ES-I3 (cell line): ENCODE data around the gene DIP2C.

Source experiments
- H3K36me3 ChIP-seq: 2 replicates; pipeline ENCODE4 v1.6.1; 2013; ENCODE audit warnings: mild to moderate bottlenecking, low read length, control low read depth, moderate library complexity; ENCODE audit not compliant: insufficient read depth
- H3K4me1 ChIP-seq: 2 replicates; pipeline ENCODE4 v1.6.1; 2013; ENCODE audit warnings: mild to moderate bottlenecking, control low read depth, low read length; ENCODE audit not compliant: insufficient read depth
- H3K9ac ChIP-seq: 2 replicates; pipeline ENCODE4 v1.6.1; 2013; ENCODE audit warnings: low read depth, mild to moderate bottlenecking, low read length, moderate library complexity
- H3K9me3 ChIP-seq: 2 replicates; pipeline ENCODE4 v1.6.1; 2013; ENCODE audit warnings: mild to moderate bottlenecking, low read length, moderate library complexity; ENCODE audit not compliant: control insufficient read depth, insufficient read depth

Gene DIP2C

DNA sequence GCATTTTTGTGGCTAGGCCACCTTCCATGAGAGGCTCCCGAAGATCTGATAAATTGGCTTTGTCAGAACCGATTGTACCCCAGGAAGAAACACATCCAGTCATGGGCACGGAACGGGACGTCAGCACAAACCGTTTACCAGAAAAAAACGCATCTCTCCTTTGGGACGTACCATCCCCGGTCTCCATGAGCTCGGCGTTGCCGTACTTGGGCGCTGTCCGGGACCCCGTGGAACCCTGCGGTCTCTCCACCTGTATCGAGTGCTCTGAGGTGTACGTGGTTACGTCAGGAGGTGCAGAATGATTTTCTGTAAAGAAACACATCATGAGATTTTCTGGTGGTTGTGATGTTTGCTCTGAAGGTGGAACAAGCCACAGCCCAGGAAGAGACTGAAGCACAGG, 270.6 kb downstream of the DIP2C start:
- Histone ChIP-seq H3K9ac (no peak overlapping the region), H3K36me3 (peaks cover 2% of the 10 kb centered on the region; the same call in 1 of the 2 replicates), H3K9me3 (no peaks in the 10 kb centered on the region), H3K4me1 (no peaks in the 10 kb centered on the region)

DNA sequence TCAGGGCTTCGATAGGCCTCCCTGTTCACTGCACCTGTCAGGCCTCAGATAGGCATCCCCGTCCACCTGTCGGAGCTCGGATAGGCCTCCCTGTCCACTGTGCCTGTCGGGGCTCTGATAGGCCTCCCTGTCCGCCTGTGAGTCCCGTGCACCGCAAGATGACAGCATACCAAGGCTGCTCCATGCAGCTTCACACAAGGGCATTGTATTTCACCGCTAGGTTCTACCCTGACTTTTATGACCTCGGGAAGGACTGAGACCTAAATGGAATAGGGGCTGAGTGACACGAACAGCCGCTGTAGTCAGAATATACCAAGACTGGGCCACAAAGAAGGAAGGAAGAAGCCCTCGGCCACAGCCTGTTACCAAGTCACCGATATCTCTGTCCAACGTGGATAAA, 271.2 kb downstream of the DIP2C start:
- Histone ChIP-seq H3K36me3 (peaks cover 2% of the 10 kb centered on the region; the same call in 1 of the 2 replicates), H3K4me1 (no peaks in the 10 kb centered on the region), H3K9me3 (no peaks in the 10 kb centered on the region), H3K9ac (no peak overlapping the region)

DNA sequence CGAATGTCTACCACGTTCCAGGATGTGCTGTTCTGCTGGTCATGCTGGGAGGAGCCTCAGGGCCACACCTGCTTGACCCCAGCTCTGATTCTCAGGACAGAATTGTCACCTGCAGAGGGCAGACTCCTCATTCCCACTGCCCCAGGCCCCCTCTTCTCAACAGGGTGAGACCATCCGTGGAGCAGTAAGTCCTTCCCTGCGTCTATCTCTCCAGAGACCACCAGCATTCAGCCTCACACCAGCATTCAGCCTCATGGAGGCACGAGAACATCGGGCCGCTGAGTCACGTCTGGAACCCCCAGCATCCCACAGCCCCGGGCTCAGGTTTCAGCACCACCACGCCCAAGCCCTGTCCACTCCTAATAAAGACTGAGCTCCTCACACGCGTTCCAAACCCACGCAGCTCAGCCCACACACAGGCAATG, 273.4 kb downstream of the DIP2C start:
- H3K9me3 ChIP-seq: no peaks in the 10 kb centered on the region
- H3K4me1 ChIP-seq: no peaks in the 10 kb centered on the region
- peaks cover 2% of the 10 kb centered on the region; the same call in 1 of the 2 replicates for H3K36me3 ChIP-seq
- H3K9ac ChIP-seq: no peak overlapping the region

DNA sequence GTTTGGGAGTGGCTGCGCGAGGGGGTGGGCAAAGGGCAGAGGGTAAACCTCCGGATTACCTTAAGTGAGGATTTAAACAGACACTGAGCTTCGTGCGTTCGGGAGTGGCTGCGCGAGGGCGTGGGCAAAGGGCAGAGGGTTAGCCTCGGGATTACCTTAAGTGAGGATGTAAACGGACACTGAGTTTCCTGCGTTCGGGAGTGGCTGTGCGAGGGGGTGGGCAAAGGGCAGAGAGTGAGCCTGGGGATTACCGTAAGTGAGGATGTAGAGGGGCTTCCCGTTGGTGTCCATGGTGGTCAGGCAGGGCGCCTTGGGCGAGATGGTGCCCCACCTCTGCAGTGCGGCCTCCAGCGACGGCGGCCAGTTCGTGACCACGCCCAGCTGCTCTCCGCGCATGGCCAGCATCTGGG, 275.8 kb downstream of the DIP2C start:
- no peaks in the 10 kb centered on the region for H3K36me3 ChIP-seq
- H3K4me1 ChIP-seq: no peaks in the 10 kb centered on the region
- H3K9me3 ChIP-seq: no peaks in the 10 kb centered on the region
- H3K9ac ChIP-seq: no peak overlapping the region

DNA sequence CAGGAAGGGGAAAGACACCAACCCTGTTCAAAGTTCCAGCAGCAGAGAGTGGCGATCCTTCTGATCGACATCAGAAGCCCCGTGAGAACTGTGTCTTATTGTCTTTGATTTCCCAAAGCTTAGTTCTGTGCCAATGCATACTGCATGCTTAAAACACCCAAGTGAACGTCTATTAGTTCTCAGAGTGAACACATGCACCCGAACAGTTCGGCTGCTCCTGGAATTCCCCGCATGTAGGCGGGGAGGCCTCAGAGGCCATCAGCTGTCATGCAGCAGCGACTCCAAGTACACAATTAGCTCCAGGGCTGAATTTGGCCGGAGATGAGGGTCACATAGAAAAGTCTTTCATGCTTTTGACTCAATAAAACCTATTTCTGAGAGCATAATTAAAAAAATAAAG, 277.4 kb downstream of the DIP2C start:
- no peaks in the 10 kb centered on the region for H3K9me3 ChIP-seq
- no peaks in the 10 kb centered on the region for H3K36me3 ChIP-seq
- H3K4me1 ChIP-seq: no peaks in the 10 kb centered on the region
- no peak overlapping the region for H3K9ac ChIP-seq

DNA sequence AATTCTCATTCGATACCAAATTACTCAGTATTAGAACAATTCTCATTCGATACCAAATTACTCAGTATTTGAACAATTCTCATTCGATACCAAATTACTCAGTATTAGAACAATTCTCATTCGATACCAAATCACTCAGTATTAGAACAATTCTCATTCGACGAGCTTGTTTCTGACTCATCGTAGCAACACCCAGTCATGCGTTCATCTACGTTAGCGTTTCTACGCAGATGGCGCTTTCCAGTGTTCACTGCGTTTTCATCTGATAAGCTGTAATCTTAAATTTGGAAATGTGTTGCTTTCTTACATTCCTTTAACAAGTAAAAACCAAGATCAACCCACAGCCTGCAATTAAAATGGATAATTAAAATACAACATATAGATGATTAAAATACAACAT, 277.9 kb downstream of the DIP2C start:
- no peaks in the 10 kb centered on the region for H3K36me3 ChIP-seq
- no peaks in the 10 kb centered on the region for H3K4me1 ChIP-seq

DNA sequence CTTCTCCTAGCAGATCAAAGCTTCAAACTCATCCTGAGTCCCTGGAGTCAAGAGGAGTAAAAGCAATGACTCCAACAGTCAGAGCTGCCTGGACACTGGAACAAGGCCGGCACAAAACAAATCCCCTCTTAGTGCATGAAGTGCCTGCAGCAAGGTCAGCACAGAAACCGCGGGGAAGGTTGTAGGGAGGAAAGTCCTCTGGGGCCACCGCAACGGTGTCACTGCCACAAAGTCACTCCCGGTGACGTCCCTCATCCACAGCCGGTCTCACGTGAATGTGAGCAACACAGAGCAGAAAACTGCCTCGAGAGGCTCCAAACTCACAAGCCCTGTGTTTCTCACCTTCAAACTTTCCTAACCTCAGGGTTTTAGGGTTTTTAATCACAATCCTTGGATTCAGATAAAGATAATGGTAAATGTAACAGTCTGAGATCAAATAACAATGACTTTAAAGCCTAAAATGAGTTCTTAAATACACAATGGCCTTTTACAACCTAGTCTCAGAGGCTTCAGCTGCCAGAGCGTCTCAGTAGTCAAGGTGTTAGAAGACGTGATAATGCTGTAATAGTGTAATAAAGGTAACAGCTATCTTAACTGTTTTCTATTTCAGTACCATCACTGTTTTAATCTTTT, 279.9 kb downstream of the DIP2C start:
- H3K9me3 ChIP-seq: no peaks in the 10 kb centered on the region
- no peaks in the 10 kb centered on the region for H3K4me1 ChIP-seq
- H3K9ac ChIP-seq: no peak overlapping the region
- H3K36me3 ChIP-seq: no peaks in the 10 kb centered on the region

More for the DNA sequence above, 277.9 kb downstream of the DIP2C start:
- Histone ChIP-seq H3K9me3 (no peaks in the 10 kb centered on the region), H3K9ac (no peak overlapping the region)

DNA sequence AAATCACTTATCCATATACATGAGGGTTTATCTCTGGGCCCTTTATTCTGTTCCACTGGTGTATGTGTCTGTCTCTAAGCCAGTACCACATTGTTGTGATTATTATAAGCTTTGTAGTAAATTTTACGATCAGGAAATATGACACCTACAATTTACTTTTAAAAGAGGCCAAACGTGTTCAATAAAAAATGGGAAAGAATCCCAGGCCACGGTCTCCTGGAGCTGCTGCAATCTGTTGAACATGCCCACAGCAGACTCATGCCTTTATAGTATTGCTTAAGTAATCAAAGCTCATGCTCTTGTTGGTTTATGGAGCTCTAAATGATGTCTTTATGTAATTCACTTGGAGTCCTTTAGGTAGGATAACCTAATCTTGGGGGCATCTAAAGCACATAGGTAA, 281.2 kb downstream of the DIP2C start:
- Histone ChIP-seq H3K9ac (no peak overlapping the region), H3K36me3 (no peaks in the 10 kb centered on the region), H3K9me3 (no peaks in the 10 kb centered on the region), H3K4me1 (no peaks in the 10 kb centered on the region)

DNA sequence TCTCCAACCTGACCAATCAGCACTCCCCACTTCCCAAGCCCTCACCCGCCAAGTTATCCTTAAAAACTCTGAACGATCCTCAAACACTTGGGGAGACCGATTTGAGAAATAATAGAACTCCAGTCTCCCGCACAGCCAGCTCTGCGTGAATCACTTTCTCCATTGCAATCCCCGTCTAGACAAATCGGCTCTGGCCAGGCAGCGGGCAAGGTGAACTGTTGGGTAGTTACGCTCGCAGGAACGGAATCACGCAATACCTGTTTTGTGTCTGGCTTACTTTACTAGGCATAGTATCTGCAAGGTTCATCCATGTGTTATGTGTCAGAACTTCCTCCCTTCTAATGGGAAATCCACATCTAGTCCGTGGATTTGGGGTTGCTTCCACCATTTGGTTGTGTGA, 282.5 kb downstream of the DIP2C start:
- H3K36me3 ChIP-seq: no peaks in the 10 kb centered on the region
- H3K9me3 ChIP-seq: no peaks in the 10 kb centered on the region

DNA sequence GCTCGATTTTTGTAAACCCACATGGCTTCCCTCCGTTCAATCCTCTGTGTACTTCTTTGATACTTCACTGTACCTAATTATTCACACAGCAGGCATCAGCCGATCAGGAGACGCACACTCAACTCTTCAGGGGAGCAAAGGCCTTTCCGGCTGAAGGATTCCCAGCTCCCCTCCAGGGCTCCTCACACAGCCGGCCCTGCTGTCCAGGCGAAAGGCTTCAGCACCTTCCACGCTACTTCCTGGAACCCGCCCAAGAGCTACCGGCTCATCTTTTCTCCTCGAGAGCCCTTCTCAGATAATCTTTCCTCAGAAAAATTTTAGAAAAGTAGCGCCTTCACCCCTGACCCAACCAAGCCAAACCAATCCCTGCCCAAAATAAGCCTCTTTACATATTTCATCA, 283.8 kb downstream of the DIP2C start:
- Histone ChIP-seq H3K36me3 (no peaks in the 10 kb centered on the region), H3K9ac (no peak overlapping the region), H3K4me1 (no peaks in the 10 kb centered on the region)

More for the DNA sequence above, 282.5 kb downstream of the DIP2C start:
- Histone ChIP-seq H3K9ac (no peak overlapping the region), H3K4me1 (no peaks in the 10 kb centered on the region)

DNA sequence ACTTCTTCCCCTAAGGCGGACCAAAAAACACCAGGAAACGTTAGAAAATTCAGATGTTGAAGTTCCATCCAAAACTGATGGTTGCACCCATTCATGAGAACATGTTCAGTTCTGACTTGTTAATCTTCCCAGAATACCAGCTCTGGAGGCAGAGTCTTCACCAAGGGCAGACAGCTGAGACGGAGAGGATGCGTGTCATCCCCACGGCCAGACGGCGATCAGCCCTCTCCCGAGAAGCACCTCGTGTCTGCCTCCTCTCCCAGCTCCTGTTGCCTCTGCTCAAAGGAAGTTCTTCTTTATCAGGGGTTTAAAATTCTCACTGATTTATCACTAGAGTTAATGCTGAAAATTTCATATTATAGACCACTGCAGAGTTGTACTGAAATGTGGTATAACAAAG, 284.5 kb downstream of the DIP2C start:
- Histone ChIP-seq H3K9ac (no peak overlapping the region), H3K9me3 (no peaks in the 10 kb centered on the region), H3K4me1 (no peaks in the 10 kb centered on the region), H3K36me3 (no peaks in the 10 kb centered on the region)

More for the DNA sequence above, 283.8 kb downstream of the DIP2C start:
- no peaks in the 10 kb centered on the region for H3K9me3 ChIP-seq

DNA sequence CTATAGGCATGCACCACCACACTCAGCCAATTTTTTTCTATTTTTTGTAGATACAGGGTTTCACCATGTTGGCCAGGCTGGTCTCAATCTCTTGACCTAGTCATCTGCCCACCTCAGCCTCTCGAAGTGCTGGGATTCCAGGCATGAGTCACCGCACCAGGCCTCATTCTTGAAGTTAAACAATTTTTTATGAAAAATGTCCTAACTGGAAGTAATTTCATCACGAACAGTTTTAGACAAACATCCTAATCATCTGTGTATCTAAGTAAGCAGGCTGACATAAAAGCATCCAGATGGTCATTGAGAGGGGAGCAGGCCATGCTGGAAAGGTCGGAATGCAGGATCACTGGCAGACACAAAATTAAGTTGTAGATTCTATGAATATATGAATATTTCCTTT, 285.1 kb downstream of the DIP2C start:
- Histone ChIP-seq H3K9me3 (no peaks in the 10 kb centered on the region), H3K9ac (no peak overlapping the region), H3K4me1 (no peaks in the 10 kb centered on the region), H3K36me3 (no peaks in the 10 kb centered on the region)

DNA sequence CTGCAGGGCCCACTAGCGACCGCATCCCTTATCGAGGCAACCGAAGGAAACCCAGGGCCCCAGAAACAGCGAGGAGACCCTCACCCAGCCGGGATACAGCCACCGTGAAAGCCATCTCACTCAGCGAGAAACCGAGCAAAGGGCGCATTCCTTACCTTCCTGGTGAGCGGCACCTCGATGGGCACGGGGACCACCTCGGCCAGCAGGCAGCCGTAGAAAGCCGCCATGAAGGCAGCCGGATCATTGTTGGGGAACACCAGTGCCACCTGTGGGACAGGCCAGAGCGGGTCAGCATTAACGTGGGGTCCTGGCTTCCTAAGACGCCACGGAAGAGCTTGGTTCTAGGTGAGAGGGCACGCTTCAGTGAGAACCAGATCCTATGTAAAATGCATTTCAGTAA, 290.5 kb downstream of the DIP2C start:
- Histone ChIP-seq H3K36me3 (no peaks in the 10 kb centered on the region), H3K9ac (no peak overlapping the region), H3K9me3 (no peaks in the 10 kb centered on the region), H3K4me1 (no peaks in the 10 kb centered on the region)

DNA sequence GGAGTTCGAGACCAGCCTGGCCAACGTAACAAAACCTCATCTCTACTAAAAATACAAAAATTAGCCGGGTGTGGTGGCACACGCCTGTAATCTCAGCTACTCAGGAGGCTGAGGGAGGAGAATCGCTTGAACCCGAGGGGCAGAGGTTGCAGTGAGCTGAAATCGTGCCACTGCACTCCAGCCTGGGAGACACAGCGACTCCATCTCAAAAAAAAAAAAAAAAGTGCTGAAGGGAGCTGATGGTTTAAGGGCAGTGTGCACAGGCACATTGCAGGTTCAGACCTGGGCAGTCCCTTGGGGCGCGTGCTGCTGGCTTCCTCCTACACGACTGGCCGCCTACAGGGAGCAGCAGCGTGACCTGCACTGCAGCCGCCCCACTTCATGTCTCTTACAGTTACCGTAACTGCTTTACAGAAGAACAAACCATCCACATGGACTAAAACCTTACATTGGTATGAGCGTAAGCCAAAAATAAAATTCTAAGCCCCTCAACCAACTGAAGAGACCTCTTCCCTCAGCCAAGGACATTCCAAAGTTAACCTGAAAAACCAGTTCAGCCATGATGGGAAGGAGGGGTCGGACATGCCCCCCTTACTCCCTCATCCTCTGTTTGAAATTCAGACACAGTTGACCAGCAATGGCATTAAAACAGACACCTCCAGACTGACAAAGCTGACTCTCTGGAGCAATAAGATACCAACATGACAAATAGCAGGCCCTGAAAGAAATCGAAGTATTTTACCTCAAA, 292.0 kb downstream of the DIP2C start:
- Histone ChIP-seq H3K9me3 (no peaks in the 10 kb centered on the region), H3K9ac (no peak overlapping the region), H3K4me1 (no peaks in the 10 kb centered on the region), H3K36me3 (no peaks in the 10 kb centered on the region)

DNA sequence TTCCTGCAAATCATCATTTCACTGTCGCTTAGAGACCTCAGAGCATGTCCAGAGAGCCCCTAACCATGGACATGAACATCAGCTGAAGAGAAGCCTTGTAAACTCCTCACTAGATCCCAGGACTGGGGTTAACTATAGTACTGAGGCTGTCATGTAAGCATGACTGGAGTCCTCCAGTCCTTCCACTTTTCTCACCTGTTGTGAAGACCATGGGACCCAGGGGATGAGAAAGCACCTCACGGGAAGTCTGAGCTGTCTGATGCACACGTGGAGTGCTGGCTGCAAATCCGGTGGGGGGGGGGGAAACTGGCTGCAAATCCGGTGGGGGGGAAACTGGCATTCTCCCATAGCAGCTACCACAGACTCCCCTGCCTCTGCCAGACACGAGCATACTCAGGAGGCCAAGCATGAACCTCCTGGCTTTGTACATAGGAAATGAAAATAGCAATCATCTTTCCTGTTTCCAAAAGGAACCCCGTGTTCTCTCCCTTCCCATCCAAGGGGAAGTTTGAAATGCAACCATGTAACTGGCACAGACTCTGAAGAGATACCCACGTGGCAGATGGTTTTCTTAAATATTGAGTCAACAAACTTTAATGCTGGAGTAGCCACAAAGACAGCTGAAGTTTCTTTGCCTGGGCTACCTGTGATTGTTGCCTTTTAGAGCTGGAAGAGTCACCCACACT, 292.8 kb downstream of the DIP2C start:
- H3K36me3 ChIP-seq: no peaks in the 10 kb centered on the region
- H3K4me1 ChIP-seq: no peaks in the 10 kb centered on the region
- H3K9me3 ChIP-seq: no peaks in the 10 kb centered on the region
- no peak overlapping the region for H3K9ac ChIP-seq
